GM15510 (cell line): ENCODE data around the gene SLC17A7.
A peak's percentile ranks its signal among the peaks of the same experiment; 100 is the strongest.

Experiments used
- POLR2A ChIP-seq: IDR thresholded peaks from 3 replicates; pipeline ENCODE4 v1.6.1; 2011; ENCODE audit warnings: borderline replicate concordance; ENCODE audit not compliant: insufficient read length; ENCODE audit errors: extremely low read depth

SLC17A7 gene

GRCh38 chr19:49456326-49456725 lies 15.0 kb upstream of the SLC17A7 start:
- TF ChIP-seq POLR2A: no peak

- TF ChIP-seq POLR2A: no peak
Measured at GRCh38 chr19:49455773-49456172, 14.4 kb upstream of the SLC17A7 start.

- no peak for TF ChIP-seq POLR2A
Measured at GRCh38 chr19:49453757-49454240, 12.5 kb upstream of the SLC17A7 start.

GRCh38 chr19:49453013-49453756 lies 11.9 kb upstream of the SLC17A7 start, which contains the start of gene ALDH16A1:
ALDH16A1 (plus strand) TSS chr19:49453225; CDS start chr19:49453332, 107 bp downstream.
- TF ChIP-seq POLR2A: peak; percentile 91

GRCh38 chr19:49451430-49452181 lies 10.3 kb upstream of the SLC17A7 start, which contains the start of gene PIH1D1:
PIH1D1 (minus strand) TSS chr19:49451814; CDS start chr19:49451574, 240 bp downstream.
- peak; percentile 69 for TF ChIP-seq POLR2A

- no peak for TF ChIP-seq POLR2A
Measured at GRCh38 chr19:49450405-49450804, 9.1 kb upstream of the SLC17A7 start.

- no peak for TF ChIP-seq POLR2A
Measured at GRCh38 chr19:49448432-49448786, 7.1 kb upstream of the SLC17A7 start.

- TF ChIP-seq POLR2A: no peak
Measured at GRCh38 chr19:49447485-49448431, 6.4 kb upstream of the SLC17A7 start.

- no peak for TF ChIP-seq POLR2A
Measured at GRCh38 chr19:49445997-49446396, 4.7 kb upstream of the SLC17A7 start.

- no peak for TF ChIP-seq POLR2A
Measured at GRCh38 chr19:49443366-49444099, 2.2 kb upstream of the SLC17A7 start.

GRCh38 chr19:49442771-49443365 lies 1.5 kb upstream of the SLC17A7 start:
- TF ChIP-seq POLR2A: no peak

- no peak for TF ChIP-seq POLR2A
Measured at GRCh38 chr19:49442354-49442753, 1.0 kb upstream of the SLC17A7 start.

GRCh38 chr19:49441960-49442350 lies 628 bp upstream of the SLC17A7 start:
- TF ChIP-seq POLR2A: no peak
